Duodenal mucosa (tissue), 2 donors: ENCODE results near the gene SPATC1L.
"Not testable (repeated sequence)": the region's sequence is repeated elsewhere in the genome, so short reads cannot be mapped to it uniquely, and the experiment has no call there.

Experiments used
- H3K27ac ChIP-seq: one replicate; pipeline ENCODE4 v1.7.0; 2013; ENCODE audit warnings: low read depth, low read length
- H3K27me3 ChIP-seq, 2 donors: one replicate each; pipeline ENCODE4 v1.7.0; 2013; ENCODE audit warnings: low read length in 2 of 2, control low read depth in 1 of 2; ENCODE audit not compliant: insufficient read depth in 2 of 2, control insufficient read depth in 1 of 2
- H3K36me3 ChIP-seq, 2 donors: one replicate each; pipeline ENCODE4 v1.7.0; 2013; ENCODE audit warnings: low read length in 2 of 2, control low read depth in 1 of 2; ENCODE audit not compliant: insufficient read depth in 2 of 2, control insufficient read depth in 1 of 2
- H3K4me1 ChIP-seq, 2 donors: one replicate each; pipeline ENCODE4 v1.7.0; 2013; ENCODE audit warnings: low read length in 2 of 2, control low read depth in 1 of 2; ENCODE audit not compliant: insufficient read depth in 2 of 2, control insufficient read depth in 1 of 2
- H3K4me3 ChIP-seq, 2 donors: one replicate each; pipeline ENCODE4 v1.7.0; 2013; ENCODE audit warnings: low read length in 2 of 2, low read depth in 1 of 2
- H3K9ac ChIP-seq, 2 donors: one replicate each; pipeline ENCODE4 v1.7.0; 2013; ENCODE audit warnings: low read length in 2 of 2, low read depth in 1 of 2
- H3K9me3 ChIP-seq, 2 donors: one replicate each; pipeline ENCODE4 v1.7.0; 2013; ENCODE audit warnings: low read length in 2 of 2, control low read depth in 1 of 2; ENCODE audit not compliant: control insufficient read depth in 1 of 2

The SPATC1L gene

DNA sequence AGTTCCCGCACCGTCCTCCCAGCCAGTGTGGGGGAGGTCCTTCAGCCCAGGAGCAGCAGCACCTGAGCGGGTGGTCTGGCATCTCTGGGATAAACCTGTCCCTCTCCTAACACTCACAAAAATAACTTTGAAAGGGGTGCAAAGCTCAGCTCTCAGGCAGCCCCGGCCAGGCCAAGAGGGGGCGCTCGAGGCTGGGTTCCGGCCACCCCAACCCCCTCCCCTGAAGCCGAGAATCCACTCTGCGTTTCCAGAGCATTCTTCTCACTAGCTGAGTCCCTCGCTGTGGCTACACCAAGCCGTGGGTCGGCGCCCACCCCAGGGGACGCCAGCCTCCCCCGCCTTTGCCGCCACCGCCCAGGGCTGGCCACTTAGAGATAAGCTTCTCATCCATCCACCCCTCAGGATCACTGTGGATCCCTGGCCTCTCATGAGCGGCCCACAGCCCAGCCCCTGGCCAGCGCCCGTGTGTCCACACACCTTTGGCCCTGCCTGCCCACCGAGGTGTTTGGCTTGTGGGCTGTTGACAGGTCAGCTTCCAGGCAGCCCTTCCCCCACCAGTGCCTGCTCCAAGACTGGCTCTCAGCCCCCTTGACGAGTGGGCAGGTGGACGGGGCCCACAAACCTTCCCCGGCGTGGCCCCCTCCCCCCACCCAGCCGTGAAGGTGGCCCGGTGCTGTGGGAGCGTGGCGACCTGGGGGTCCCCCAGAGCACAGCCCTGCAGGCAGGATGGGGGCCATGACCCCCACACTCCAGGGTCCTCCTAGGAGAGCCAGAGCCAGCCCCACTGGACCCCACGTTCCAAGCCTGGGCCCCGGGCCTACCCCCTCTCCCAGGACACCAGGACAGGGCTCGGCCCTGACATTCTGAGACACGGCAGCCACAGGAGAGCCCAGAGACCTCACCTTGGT, 30.8 kb downstream of the SPATC1L start:
- Histone ChIP-seq H3K9me3 (no peaks in the 10 kb centered on the region), H3K27ac (no peak overlapping the region), H3K4me1 (peaks cover 8 to 9% of the 10 kb centered on the region in 2 donors), H3K4me3 (peak overlapping the region; percentile 40), H3K9ac (peak overlapping the region; percentile 18 to 32), H3K27me3 (no peaks in the 10 kb centered on the region), H3K36me3 (no peaks in the 10 kb centered on the region)

DNA sequence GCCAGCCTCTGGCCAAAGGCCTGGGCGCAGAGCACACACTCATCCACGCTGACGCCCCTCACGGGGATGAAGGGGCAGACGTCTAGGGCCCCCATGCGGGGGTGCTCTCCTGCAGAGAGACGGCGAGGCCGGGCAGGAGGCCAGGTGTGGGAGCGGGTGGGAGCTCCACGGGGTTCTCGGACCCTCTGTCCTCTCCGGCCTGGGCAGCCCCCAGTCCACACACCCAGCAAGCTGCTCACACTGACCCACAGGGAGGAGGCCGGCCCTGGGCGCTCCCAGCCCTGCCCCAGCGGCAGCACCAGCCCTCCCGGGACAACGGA, 31.4 kb downstream of the SPATC1L start:
- no peaks in the 10 kb centered on the region for H3K27me3 ChIP-seq
- H3K4me3 ChIP-seq, result peak overlapping the region; percentile 40
- H3K4me1 ChIP-seq, result peaks cover 8 to 9% of the 10 kb centered on the region in 2 donors
- no peaks in the 10 kb centered on the region for H3K36me3 ChIP-seq
- H3K9ac ChIP-seq, result peak overlapping the region in 1 of 2 donors; percentile 18
- H3K27ac ChIP-seq, result no peak overlapping the region
- H3K9me3 ChIP-seq, result no peaks in the 10 kb centered on the region

GRCh38 chr21:46151989-46152926, 32.0 kb downstream of the SPATC1L start:
- no peaks in the 10 kb centered on the region for H3K36me3 ChIP-seq
- H3K9me3 ChIP-seq, result no peaks in the 10 kb centered on the region
- H3K9ac ChIP-seq, result no peak overlapping the region
- no peaks in the 10 kb centered on the region for H3K27me3 ChIP-seq
- H3K27ac ChIP-seq, result no peak overlapping the region
- no peak overlapping the region for H3K4me3 ChIP-seq
- peaks cover 8 to 9% of the 10 kb centered on the region in 2 donors for H3K4me1 ChIP-seq

- H3K9ac ChIP-seq, result no peak overlapping the region
- peaks cover 8 to 9% of the 10 kb centered on the region in 2 donors for H3K4me1 ChIP-seq
- H3K9me3 ChIP-seq, result no peaks in the 10 kb centered on the region
- no peak overlapping the region for H3K27ac ChIP-seq
- H3K36me3 ChIP-seq, result no peaks in the 10 kb centered on the region
- no peaks in the 10 kb centered on the region for H3K27me3 ChIP-seq
- H3K4me3 ChIP-seq, result no peak overlapping the region
These were observed 32.8 kb downstream of the SPATC1L start for GRCh38 chr21:46151261-46151988.

GRCh38 chr21:46150491-46151121, 33.7 kb downstream of the SPATC1L start:
- no peak overlapping the region for H3K27ac ChIP-seq
- peaks cover 8 to 9% of the 10 kb centered on the region in 2 donors for H3K4me1 ChIP-seq
- no peaks in the 10 kb centered on the region for H3K27me3 ChIP-seq
- H3K4me3 ChIP-seq, result no peak overlapping the region
- no peak overlapping the region for H3K9ac ChIP-seq
- H3K36me3 ChIP-seq, result no peaks in the 10 kb centered on the region
- H3K9me3 ChIP-seq, result no peaks in the 10 kb centered on the region

GRCh38 chr21:46150073-46150472, 34.2 kb downstream of the SPATC1L start:
- H3K9ac ChIP-seq, result no peak overlapping the region
- H3K36me3 ChIP-seq, result no peaks in the 10 kb centered on the region
- peaks cover 8 to 9% of the 10 kb centered on the region in 2 donors for H3K4me1 ChIP-seq
- H3K4me3 ChIP-seq, result no peak overlapping the region
- H3K27me3 ChIP-seq, result no peaks in the 10 kb centered on the region
- no peak overlapping the region for H3K27ac ChIP-seq
- no peaks in the 10 kb centered on the region for H3K9me3 ChIP-seq

GRCh38 chr21:46149205-46149901, 34.9 kb downstream of the SPATC1L start:
- Histone ChIP-seq H3K27me3 (no peaks in the 10 kb centered on the region), H3K9ac (no peak overlapping the region), H3K27ac (no peak overlapping the region), H3K4me1 (peaks cover 8 to 9% of the 10 kb centered on the region in 2 donors), H3K9me3 (no peaks in the 10 kb centered on the region), H3K36me3 (no peaks in the 10 kb centered on the region), H3K4me3 (no peak overlapping the region)

DNA sequence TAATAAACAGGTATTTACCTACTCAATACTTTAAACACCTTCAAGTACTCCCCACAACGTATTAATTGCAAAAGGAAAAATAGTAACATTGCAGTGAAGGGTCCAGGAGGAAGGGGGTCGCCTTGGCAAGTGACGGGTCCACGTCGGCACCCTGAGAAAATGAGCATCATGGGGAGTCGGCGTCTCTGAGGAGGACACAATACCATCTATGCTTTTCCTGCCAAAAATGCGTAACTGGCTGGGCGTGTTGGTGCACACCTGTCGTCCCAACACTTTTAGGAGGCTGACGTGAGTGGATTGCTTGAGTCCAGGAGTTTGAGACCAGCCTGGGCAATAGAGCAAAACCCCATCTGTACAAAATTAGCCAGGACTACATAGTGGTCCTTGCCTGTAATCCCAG, 36.2 kb downstream of the SPATC1L start:
- Histone ChIP-seq H3K9ac (no peak overlapping the region), H3K27me3 (no peaks in the 10 kb centered on the region), H3K9me3 (no peaks in the 10 kb centered on the region), H3K36me3 (no peaks in the 10 kb centered on the region), H3K4me1 (peaks cover 4% of the 10 kb centered on the region in 2 donors), H3K27ac (no peak overlapping the region), H3K4me3 (no peak overlapping the region)

DNA sequence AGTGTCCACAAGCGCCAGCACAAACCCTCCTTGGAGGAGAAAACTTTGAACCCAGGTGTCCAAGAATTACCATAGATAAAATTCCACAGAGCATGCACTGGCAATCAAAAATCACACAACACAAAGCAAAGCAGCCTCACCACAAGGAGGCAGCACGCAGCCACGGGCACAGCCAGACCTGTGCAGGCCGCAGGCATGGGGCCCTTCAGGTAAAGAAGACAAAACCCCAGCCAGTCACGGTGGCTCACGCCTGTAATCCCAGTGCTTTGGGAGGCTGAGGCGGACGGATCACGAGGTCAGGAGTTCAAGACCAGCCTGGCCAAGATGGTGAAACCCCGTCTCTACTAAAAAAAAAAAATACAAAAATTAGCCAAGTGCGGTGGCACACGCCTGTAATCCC, 36.8 kb downstream of the SPATC1L start:
- not testable (repeated sequence) for H3K4me1 ChIP-seq, H3K36me3 ChIP-seq, H3K9ac ChIP-seq, H3K4me3 ChIP-seq, H3K9me3 ChIP-seq, H3K27me3 ChIP-seq, H3K27ac ChIP-seq
